CD14-positive monocyte (primary cell): Measurements from ENCODE around the gene TERT. TPM values are rescaled to one million over a fixed set of nuclear protein-coding genes. Genes with fewer than 3 reads are reported as not detected.

Experiments used
- DNase-seq, 3 donors: peaks; one replicate each; pipeline ENCODE4 v3.0.0-alpha.2; 2011 to 2022
- H2AFZ ChIP-seq: 2 replicates; pipeline ENCODE4 v1.6.0; 2012; ENCODE audit warnings: mild to moderate bottlenecking, low read depth, low read length, inconsistent platforms; ENCODE audit not compliant: insufficient read depth, poor library complexity, severe bottlenecking
- H3K27ac ChIP-seq, 2 donors: 1 replicate in 1 of 2; 2 replicates in 1 of 2; pipeline ENCODE4 v1.5.1; 2012 to 2013; ENCODE audit warnings: low read length in 2 of 2, control low read depth in 1 of 2, inconsistent platforms in 1 of 2, low read depth in 1 of 2, mild to moderate bottlenecking in 1 of 2
- H3K27me3 ChIP-seq, 2 donors: one replicate each; pipeline versions ENCODE4 v1.6.0 to v1.6.1; 2011 to 2013; ENCODE audit warnings: low read length in 2 of 2; ENCODE audit not compliant: control insufficient read depth in 2 of 2, insufficient read depth in 2 of 2
- H3K36me3 ChIP-seq, 2 donors: replicated peaks in 1 of 2; 1 replicate in 1 of 2; 2 replicates in 1 of 2; pipeline versions ENCODE4 v1.5.1 to v1.6.1; 2012 to 2013; ENCODE audit warnings: low read length in 2 of 2, control low read depth in 1 of 2, inconsistent platforms in 1 of 2, mild to moderate bottlenecking in 1 of 2; ENCODE audit not compliant: insufficient read depth in 2 of 2, control insufficient read depth in 1 of 2
- H3K4me1 ChIP-seq, 2 donors: 1 replicate in 1 of 2; 2 replicates in 1 of 2; pipeline versions ENCODE4 v1.5.1 to v1.6.1; 2012 to 2013; ENCODE audit warnings: low read length in 2 of 2, control low read depth in 1 of 2, inconsistent platforms in 1 of 2, mild to moderate bottlenecking in 1 of 2, moderate library complexity in 1 of 2; ENCODE audit not compliant: insufficient read depth in 2 of 2, control insufficient read depth in 1 of 2
- H3K4me2 ChIP-seq: replicated peaks from 2 replicates; pipeline ENCODE3; 2012; ENCODE audit warnings: low read length, moderate library complexity, mild to moderate bottlenecking; ENCODE audit not compliant: poor library complexity, severe bottlenecking; ENCODE audit errors: extremely low read depth
- H3K4me3 ChIP-seq, 3 experiments: fragments of 200-600 bp in 1 of 3; sonication (generic) in 1 of 3; replicated peaks in 1 of 3; 1 replicate in 2 of 3; 2 replicates in 1 of 3; pipeline ENCODE4 v1.5.1; 2011 to 2013; ENCODE audit warnings: low read length in 3 of 3, mild to moderate bottlenecking in 3 of 3, control low read depth in 2 of 3, low read depth in 2 of 3, inconsistent platforms in 1 of 3, moderate library complexity in 1 of 3
- H3K79me2 ChIP-seq: 2 replicates; pipeline ENCODE4 v1.6.0; 2012; ENCODE audit warnings: mild to moderate bottlenecking, control low read depth, inconsistent platforms, low read length, moderate library complexity; ENCODE audit not compliant: insufficient read depth
- H3K9ac ChIP-seq: 2 replicates; pipeline ENCODE4 v1.6.0; 2017; ENCODE audit warnings: low read length, mild to moderate bottlenecking; ENCODE audit not compliant: insufficient read depth, poor library complexity, severe bottlenecking
- H3K9me3 ChIP-seq, 2 donors: replicated peaks in 1 of 2; 1 replicate in 1 of 2; 2 replicates in 1 of 2; pipeline versions ENCODE4 v1.5.1 to v1.6.1; 2012 to 2013; ENCODE audit warnings: low read length in 2 of 2, control low read depth in 1 of 2; ENCODE audit not compliant: control insufficient read depth in 1 of 2, insufficient read depth in 1 of 2
- H4K20me1 ChIP-seq: 2 replicates; pipeline ENCODE4 v1.6.0; 2012; ENCODE audit warnings: mild to moderate bottlenecking, low read length, control low read depth, moderate library complexity; ENCODE audit not compliant: insufficient read depth
- H3K27ac Mint-ChIP-seq, 7 donors: one replicate each; pipeline ENCODE4 v1.8.0; 2020; ENCODE audit warnings: mild to moderate bottlenecking in 7 of 7, mixed read lengths in 7 of 7, moderate library complexity in 6 of 7, inconsistent platforms in 2 of 7
- H3K27me3 Mint-ChIP-seq, 3 donors: one replicate each; pipeline ENCODE4 v1.8.0; 2021 to 2022; ENCODE audit warnings: low read depth in 3 of 3, mild to moderate bottlenecking in 3 of 3, mixed read lengths in 3 of 3, moderate library complexity in 3 of 3, inconsistent platforms in 1 of 3
- H3K36me3 Mint-ChIP-seq, 2 donors: one replicate each; pipeline ENCODE4 v1.8.0; 2020; ENCODE audit warnings: mixed read lengths in 2 of 2, inconsistent platforms in 1 of 2, mild to moderate bottlenecking in 1 of 2
- H3K4me1 Mint-ChIP-seq: one replicate; pipeline ENCODE4 v1.8.0; 2020; ENCODE audit warnings: mild to moderate bottlenecking, mixed read lengths
- H3K4me3 Mint-ChIP-seq, 2 donors: one replicate each; pipeline ENCODE4 v1.8.0; 2020; ENCODE audit warnings: mild to moderate bottlenecking in 2 of 2, mixed read lengths in 2 of 2, moderate library complexity in 1 of 2
- H3K9me3 Mint-ChIP-seq, 7 donors: one replicate each; pipeline ENCODE4 v1.8.0; 2020 to 2022; ENCODE audit warnings: mixed read lengths in 7 of 7, mild to moderate bottlenecking in 6 of 7, moderate library complexity in 6 of 7, inconsistent platforms in 2 of 7
- CTCF ChIP-seq: fragments of 200-600 bp; IDR thresholded peaks from one replicate; pipeline ENCODE4 v1.8.0; 2022; ENCODE audit warnings: antibody characterized with exemption, mild to moderate bottlenecking
- WGBS: methylation state at CpG from one replicate; pipeline ENCODE4 v1.1.5; 2013; ENCODE audit warnings: missing lambda C conversion rate; ENCODE audit not compliant: insufficient coverage; 5-methylcytosine and 5-hydroxymethylcytosine counted together
- intact Hi-C, 2 donors: fragments of 100-400 bp; cut with micrococcal nuclease; formaldehyde crosslinking; loops; one replicate each; pipeline versions ENCODE4 v1.15.0 to v1.15.1; 2023
- polyA plus RNA-seq, 3 donors: library from polyadenylated mRNA; depleted of rRNA in 1 of 3; unstranded in 2 of 3; stranded (reverse) in 1 of 3; fragments of 300-500 nt in 2 of 3; fragments of >200 nt in 1 of 3; fragmentation: Illumina TruSeq in 2 of 3; gene quantifications; 1 replicate in 2 of 3; 2 replicates in 1 of 3; pipeline ENCODE4 v1.2.3, GENCODE V29; 2012 to 2021

The TERT gene
- polyA plus RNA-seq, 3 donors = not detected

GRCh38 chr5:1280177-1281037 lies 14.5 kb downstream of the TERT start:
- Histone ChIP-seq H3K27ac (no peak overlapping the region), H3K9me3 (peaks cover 19 to 66% of the 10 kb centered on the region in 2 donors), H3K36me3 (no peaks in the 10 kb centered on the region), H3K9ac (no peak overlapping the region), H3K27me3 (no peaks in the 10 kb centered on the region), H3K4me3 (no peak overlapping the region), H2AFZ (no peak overlapping the region), H3K4me1 (no peaks in the 10 kb centered on the region), H3K79me2 (no peaks in the 10 kb centered on the region), H3K4me2 (no peak overlapping the region), H4K20me1 (no peaks in the 10 kb centered on the region)
- TF ChIP-seq CTCF = no peak
- Mint-ChIP-seq H3K9me3 (peaks cover 27 to 68% (median 37%) of the 10 kb centered on the region in 7 donors), H3K4me1 (no peaks in the 10 kb centered on the region), H3K4me3 (no peak overlapping the region), H3K27ac (no peak overlapping the region), H3K36me3 (no peaks in the 10 kb centered on the region), H3K27me3 (peaks cover 0 to 1% (median 1%) of the 10 kb centered on the region in 3 donors)
- WGBS = 98% methylated on average over 32 of the region's 32 CpGs
- intact Hi-C loops = no loop called here
- DNase-seq = no peak

GRCh38 chr5:1279443-1280151 lies 15.3 kb downstream of the TERT start:
- Histone ChIP-seq H3K9ac (no peak overlapping the region), H3K36me3 (no peaks in the 10 kb centered on the region), H3K4me1 (no peaks in the 10 kb centered on the region), H2AFZ (no peak overlapping the region), H3K9me3 (peaks cover 21 to 68% of the 10 kb centered on the region in 2 donors), H3K27me3 (no peaks in the 10 kb centered on the region), H3K4me3 (no peak overlapping the region), H4K20me1 (no peaks in the 10 kb centered on the region), H3K4me2 (no peak overlapping the region), H3K79me2 (no peaks in the 10 kb centered on the region), H3K27ac (no peak overlapping the region)
- H3K4me1 Mint-ChIP-seq = no peaks in the 10 kb centered on the region
- no peak for TF ChIP-seq CTCF
- intact Hi-C loops = no loop called here
- H3K27me3 Mint-ChIP-seq = peaks cover 0 to 1% (median 1%) of the 10 kb centered on the region in 3 donors
- no peak overlapping the region for H3K4me3 Mint-ChIP-seq
- no peak for DNase-seq
- H3K36me3 Mint-ChIP-seq = no peaks in the 10 kb centered on the region
- no peak overlapping the region for H3K27ac Mint-ChIP-seq
- H3K9me3 Mint-ChIP-seq = peaks cover 30 to 70% (median 42%) of the 10 kb centered on the region in 7 donors
- WGBS = 94% methylated on average over 34 of the region's 34 CpGs
